Measurements from ENCODE around the gene TRAPPC12.

TRAPPC12 gene

GRCh38 chr2:3470856-3471737, 91.6 kb downstream of the TRAPPC12 start:
- DNase-seq: no peak

- no peak for DNase-seq
These were observed 92.8 kb downstream of the TRAPPC12 start for GRCh38 chr2:3472296-3472695.

GRCh38 chr2:3472966-3473365, 93.5 kb downstream of the TRAPPC12 start:
- no peak for DNase-seq

GRCh38 chr2:3475771-3476170, 96.3 kb downstream of the TRAPPC12 start:
- no peak for DNase-seq

- DNase-seq: no peak
These were observed 97.0 kb downstream of the TRAPPC12 start for GRCh38 chr2:3476321-3476984.

- no peak for DNase-seq
These were observed 97.5 kb downstream of the TRAPPC12 start for GRCh38 chr2:3476985-3477327.

- no peak for DNase-seq
These were observed 99.4 kb downstream of the TRAPPC12 start for GRCh38 chr2:3478846-3479385.

GRCh38 chr2:3479430-3480320, 100.2 kb downstream of the TRAPPC12 start:
- no peak for DNase-seq

- DNase-seq: no peak
These were observed 101.0 kb downstream of the TRAPPC12 start for GRCh38 chr2:3480352-3481010.

GRCh38 chr2:3481011-3481400, 101.5 kb downstream of the TRAPPC12 start:
- no peak for DNase-seq

GRCh38 chr2:3481736-3482362, 102.4 kb downstream of the TRAPPC12 start:
- DNase-seq: no peak

- DNase-seq: no peak
These were observed 102.9 kb downstream of the TRAPPC12 start for GRCh38 chr2:3482363-3482821.

- no peak for DNase-seq
These were observed 103.9 kb downstream of the TRAPPC12 start for GRCh38 chr2:3483227-3483985.

GRCh38 chr2:3483986-3484960, 104.8 kb downstream of the TRAPPC12 start:
- no peak for DNase-seq

GRCh38 chr2:3485166-3485565, 105.7 kb downstream of the TRAPPC12 start:
- no peak for DNase-seq

GRCh38 chr2:3486047-3487027, 106.8 kb downstream of the TRAPPC12 start:
- no peak for DNase-seq

GRCh38 chr2:3487028-3487425, 107.5 kb downstream of the TRAPPC12 start:
- no peak for DNase-seq

- DNase-seq: no peak
These were observed 107.9 kb downstream of the TRAPPC12 start for GRCh38 chr2:3487432-3487831.

All from T-helper 1 cell (primary cell).